H1 (cell line): ENCODE measurements around the gene HOGA1. TPM values are rescaled to one million over a fixed set of nuclear protein-coding genes. Genes with fewer than 3 reads are reported as not detected.

Experiments
- CTCF ChIA-PET: fragments of 300-600 bp; sonication (Branson Sonifier 250); formaldehyde crosslinking; loops from one replicate; lab custom pipeline; 2021; ENCODE audit not compliant: partially characterized antibody; lab: Charles Lee
- POLR2A ChIA-PET: fragments of 300-600 bp; sonication (Branson Sonifier 250); formaldehyde crosslinking; loops from one replicate; lab custom pipeline; 2021; ENCODE audit warnings: inconsistent platforms; ENCODE audit not compliant: partially characterized antibody; lab: Charles Lee
- DNase-seq, 2 experiments: peaks; one replicate each; pipeline versions ENCODE4 v3.0.0 to v3.0.0-alpha.2; 2010 to 2022; ENCODE audit warnings: low spot score in 2 of 2, low read depth in 1 of 2, mixed read lengths in 1 of 2
- FAIRE-seq: peaks from 2 replicates; lab custom pipeline; 2011; peaks lifted over from hg19 to GRCh38; lab: Jason Lieb, UNC
- H2AFZ ChIP-seq: 2 replicates; pipeline ENCODE4 v1.8.1; 2012; ENCODE audit warnings: low read length, inconsistent platforms
- H2AK5ac ChIP-seq: 2 replicates; pipeline ENCODE4 v1.6.1; 2013; ENCODE audit warnings: low read depth, low read length
- H2BK120ac ChIP-seq: replicated peaks from 2 replicates; pipeline ENCODE3; 2013; ENCODE audit warnings: low read depth, low read length, inconsistent platforms
- H2BK12ac ChIP-seq: 2 replicates; pipeline ENCODE4 v1.6.1; 2013; ENCODE audit warnings: low read depth, low read length
- H2BK15ac ChIP-seq: 2 replicates; pipeline ENCODE4 v1.6.1; 2013; ENCODE audit warnings: low read length
- H2BK20ac ChIP-seq: 2 replicates; pipeline ENCODE4 v1.6.1; 2013; ENCODE audit warnings: low read length
- H2BK5ac ChIP-seq: 2 replicates; pipeline ENCODE4 v1.6.1; 2013; ENCODE audit warnings: low read depth, low read length
- H3K14ac ChIP-seq: 2 replicates; pipeline ENCODE4 v1.6.1; 2013; ENCODE audit warnings: inconsistent platforms; ENCODE audit not compliant: insufficient read length
- H3K18ac ChIP-seq: 2 replicates; pipeline ENCODE4 v1.6.1; 2013; ENCODE audit warnings: low read length; ENCODE audit errors: extremely low read depth
- H3K23ac ChIP-seq: 2 replicates; pipeline ENCODE4 v1.6.1; 2013; ENCODE audit warnings: inconsistent platforms; ENCODE audit not compliant: insufficient read length
- H3K23me2 ChIP-seq: 2 replicates; pipeline ENCODE4 v1.6.1; 2013; ENCODE audit warnings: low read depth, low read length
- H3K27ac ChIP-seq: 2 replicates; pipeline ENCODE4 v1.6.1; 2011; ENCODE audit warnings: low read depth, low read length, inconsistent platforms
- H3K27me3 ChIP-seq, 4 experiments: replicated peaks in 1 of 4; 1 replicate in 1 of 4; 2 replicates in 3 of 4; pipeline versions ENCODE4 v1.6.1 to v1.8.1; 2011 to 2013; ENCODE audit warnings: low read length in 3 of 4, mild to moderate bottlenecking in 3 of 4, inconsistent platforms in 2 of 4, mixed read lengths in 2 of 4, moderate library complexity in 1 of 4; ENCODE audit not compliant: control insufficient read depth in 3 of 4, insufficient read depth in 3 of 4; ENCODE audit errors: extremely low read depth in 1 of 4
- H3K36me3 ChIP-seq, 4 experiments: 2 replicates each; pipeline versions ENCODE4 v1.6.1 to v1.8.1; 2011 to 2013; ENCODE audit warnings: mild to moderate bottlenecking in 4 of 4, low read length in 3 of 4, moderate library complexity in 2 of 4, control low read depth in 1 of 4, inconsistent platforms in 1 of 4; ENCODE audit not compliant: insufficient read depth in 4 of 4, control insufficient read depth in 2 of 4
- H3K4ac ChIP-seq: replicated peaks from 2 replicates; pipeline ENCODE3; 2013; ENCODE audit warnings: low read length, low read depth, mixed read lengths, inconsistent platforms; ENCODE audit not compliant: insufficient read length
- H3K4me1 ChIP-seq, 4 experiments: replicated peaks in 1 of 4; 1 replicate in 1 of 4; 2 replicates in 3 of 4; pipeline versions ENCODE4 v1.6.1 to v1.8.1; 2011 to 2013; ENCODE audit warnings: low read length in 3 of 4, inconsistent platforms in 2 of 4, mixed read lengths in 1 of 4; ENCODE audit not compliant: insufficient read depth in 4 of 4, control insufficient read depth in 3 of 4
- H3K4me2 ChIP-seq, 2 experiments: 2 replicates each; pipeline versions ENCODE4 v1.6.1 to v1.8.1; 2011 to 2013; ENCODE audit warnings: low read depth in 2 of 2, low read length in 2 of 2, control low read depth in 1 of 2, inconsistent platforms in 1 of 2, mild to moderate bottlenecking in 1 of 2; ENCODE audit not compliant: insufficient read depth in 1 of 2
- H3K4me3 ChIP-seq, 4 experiments: fragments of 200-600, 300-600 bp in 1 of 4; sonication (generic), shearing (Covaris generic), sonication (Bioruptor Twin) in 1 of 4; 2 replicates each; pipeline versions ENCODE4 v1.5.1 to v1.8.1; 2011 to 2016; ENCODE audit warnings: low read length in 4 of 4, low read depth in 3 of 4, control low read depth in 2 of 4, inconsistent platforms in 2 of 4, mild to moderate bottlenecking in 2 of 4, mixed read lengths in 1 of 4, moderate library complexity in 1 of 4; ENCODE audit not compliant: insufficient read depth in 2 of 4; ENCODE audit errors: extremely low read depth in 1 of 4
- H3K56ac ChIP-seq: replicated peaks from 2 replicates; pipeline ENCODE3; 2013; ENCODE audit warnings: low read depth, mild to moderate bottlenecking, mixed read lengths, low read length, inconsistent platforms; ENCODE audit not compliant: insufficient read length
- H3K79me1 ChIP-seq: 2 replicates; pipeline ENCODE4 v1.6.1; 2013; ENCODE audit warnings: low read depth, low read length, control low read depth
- H3K79me2 ChIP-seq, 2 experiments: 2 replicates each; pipeline versions ENCODE4 v1.6.1 to v1.8.1; 2012 to 2013; ENCODE audit warnings: low read length in 2 of 2, mild to moderate bottlenecking in 2 of 2, inconsistent platforms in 1 of 2; ENCODE audit not compliant: insufficient read depth in 2 of 2, control insufficient read depth in 1 of 2
- H3K9ac ChIP-seq, 4 experiments: replicated peaks in 1 of 4; 1 replicate in 1 of 4; 2 replicates in 3 of 4; pipeline versions ENCODE4 v1.6.1 to v1.8.1; 2011 to 2013; ENCODE audit warnings: low read depth in 3 of 4, low read length in 3 of 4, control low read depth in 2 of 4, mild to moderate bottlenecking in 2 of 4, moderate library complexity in 2 of 4, inconsistent platforms in 1 of 4; ENCODE audit errors: extremely low read depth in 1 of 4
- H3K9me3 ChIP-seq, 2 experiments: 2 replicates each; pipeline versions ENCODE4 v1.6.1 to v1.8.1; 2012 to 2013; ENCODE audit warnings: mild to moderate bottlenecking in 2 of 2, moderate library complexity in 2 of 2, control low read depth in 1 of 2, inconsistent platforms in 1 of 2, low read depth in 1 of 2, low read length in 1 of 2, mixed read lengths in 1 of 2; ENCODE audit not compliant: insufficient read depth in 2 of 2
- H4K20me1 ChIP-seq, 2 experiments: replicated peaks in 1 of 2; 2 replicates each; pipeline versions ENCODE3 to v1.8.1; 2011 to 2013; ENCODE audit warnings: inconsistent platforms in 2 of 2, low read length in 2 of 2, mild to moderate bottlenecking in 1 of 2; ENCODE audit not compliant: insufficient read depth in 2 of 2, control insufficient read depth in 1 of 2
- H4K5ac ChIP-seq: 2 replicates; pipeline ENCODE4 v1.6.1; 2013; ENCODE audit warnings: low read length, low read depth, mixed read lengths, inconsistent platforms; ENCODE audit not compliant: insufficient read length
- H4K8ac ChIP-seq: 2 replicates; pipeline ENCODE4 v1.8.0; 2013; ENCODE audit warnings: mild to moderate bottlenecking, moderate library complexity, low read length, inconsistent platforms; ENCODE audit not compliant: insufficient read depth; ENCODE audit errors: extremely low read depth
- H4K91ac ChIP-seq: replicated peaks from 2 replicates; pipeline ENCODE3; 2013; ENCODE audit warnings: low read length, mixed read lengths, inconsistent platforms; ENCODE audit not compliant: insufficient read length
- CREB1 ChIP-seq: IDR thresholded peaks from 2 replicates; pipeline ENCODE4 v1.6.1; 2012; ENCODE audit warnings: inconsistent platforms
- EGR1 ChIP-seq: IDR thresholded peaks from 2 replicates; pipeline ENCODE4 v1.6.1; 2011; ENCODE audit warnings: low read depth, low read length, borderline replicate concordance
- JUN ChIP-seq: IDR thresholded peaks from 2 replicates; pipeline ENCODE4 v1.6.1; 2011; ENCODE audit warnings: low read depth, mild to moderate bottlenecking, improper control_type of control experiment, low read length
- KDM4A ChIP-seq: IDR thresholded peaks from one replicate; pipeline ENCODE4 v1.7.1; 2012; ENCODE audit warnings: low read depth, mild to moderate bottlenecking, moderate library complexity, low read length, inconsistent platforms; ENCODE audit not compliant: severe bottlenecking
- PHF8 ChIP-seq: fragments of 200-600 bp; sonication (generic); conservative IDR thresholded peaks from 2 replicates; pipeline ENCODE4 v1.7.1; 2012; ENCODE audit warnings: low read depth, mild to moderate bottlenecking, inconsistent platforms, low read length, moderate library complexity
- TAF1 ChIP-seq: IDR thresholded peaks from 2 replicates; pipeline ENCODE4 v1.6.1; 2011; ENCODE audit warnings: mild to moderate bottlenecking, low read depth, low read length
- WGBS, 2 experiments: shearing (Covaris generic) in 1 of 2; methylation state at CpG; one replicate each; pipeline versions ENCODE4 v1.1.6 to v1.1.7; 2013 to 2015; ENCODE audit warnings: low lambda C conversion rate in 2 of 2, mixed read lengths in 2 of 2, inconsistent platforms in 1 of 2, low coverage in 1 of 2, missing lambda C conversion rate in 1 of 2; ENCODE audit not compliant: insufficient replicate concordance in 2 of 2, insufficient coverage in 1 of 2, insufficient read length in 1 of 2; ENCODE audit errors: extremely low coverage in 1 of 2, missing lambda C conversion rate in 1 of 2; 5-methylcytosine and 5-hydroxymethylcytosine counted together
- polyA plus RNA-seq, 7 experiments: library from polyadenylated mRNA; depleted of rRNA in 3 of 7; stranded (reverse) in 5 of 7; unstranded in 2 of 7; fragments of >200 nt in 5 of 7; fragments of 200-250 nt in 2 of 7; gene quantifications; 1 replicate in 5 of 7; 2 replicates in 1 of 7; 4 replicates in 1 of 7; pipeline versions ENCODE4 v1.2.1 to v1.2.3, GENCODE V29; 2011 to 2013; ENCODE audit warnings: missing spikeins in 2 of 7, mixed read lengths in 2 of 7
- total RNA-seq: library from RNA; stranded (reverse); fragmentation: NEBNext Ultra II Directional; extraction: Animal tissue kit (Norgen Biotek cat#: 25700); gene quantifications from 2 replicates; pipeline ENCODE4 v1.2.1, GENCODE V29; 2021

The HOGA1 gene
- total and polyA plus RNA-seq, 2 of the 8 experiments (the other 6 are each of a cell fraction or from before 2014, with no cell fraction given), result 0.28 to 1.00 TPM

DNA sequence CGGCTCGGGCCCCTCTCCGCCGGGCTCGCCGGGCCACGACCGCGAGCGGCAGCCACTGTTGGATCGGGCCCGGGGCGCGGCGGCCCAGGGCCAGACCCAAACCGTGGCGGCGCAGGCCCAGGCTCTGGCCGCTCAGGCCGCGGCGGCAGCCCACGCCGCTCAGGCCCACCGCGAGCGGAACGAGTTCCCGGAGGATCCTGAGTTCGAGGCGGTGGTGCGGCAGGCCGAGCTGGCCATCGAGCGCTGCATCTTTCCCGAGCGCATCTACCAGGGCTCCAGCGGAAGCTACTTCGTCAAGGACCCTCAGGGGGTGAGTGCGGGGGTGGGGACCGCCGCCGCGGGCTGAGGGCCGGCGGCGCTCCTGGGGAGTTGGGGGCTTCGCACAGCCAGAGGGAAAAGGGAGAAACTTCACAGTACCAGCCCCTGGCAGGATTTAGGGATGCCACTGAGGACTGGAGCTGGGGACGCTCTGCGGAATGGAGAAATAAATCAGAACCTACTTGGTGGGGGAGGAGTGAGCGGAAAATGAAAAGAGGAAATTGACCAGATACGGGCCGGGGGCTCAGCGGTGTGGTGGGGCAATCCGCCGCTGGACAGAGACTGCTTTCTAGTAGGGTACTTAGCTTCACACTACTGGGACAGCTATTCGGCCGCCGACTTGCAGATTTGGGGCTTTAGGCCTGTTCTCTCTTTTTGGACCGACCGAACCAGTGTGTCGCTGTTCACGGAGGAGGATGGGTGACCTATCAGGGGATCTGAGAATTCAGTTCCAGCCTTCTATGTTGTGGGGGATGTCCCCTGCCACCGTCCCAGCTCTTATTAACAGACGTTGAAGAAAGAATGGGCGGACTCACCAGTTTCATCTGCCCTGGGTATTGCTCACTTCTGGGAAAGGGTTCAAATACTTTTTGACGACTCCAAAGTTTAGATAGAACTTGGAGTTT is 57.0 kb downstream of the HOGA1 start:
- Histone ChIP-seq H4K91ac (no peak overlapping the region), H3K4me2 (peak overlapping the region; percentile 92 to 96), H3K79me1 (peaks cover 8% of the 10 kb centered on the region), H3K4me3 (peak overlapping the region; percentile 61 to 90 (median 71)), H2BK15ac (no peak overlapping the region), H2BK5ac (no peak overlapping the region; the same call in 1 of the 2 replicates), H3K23me2 (peaks cover 5% of the 10 kb centered on the region), H3K9me3 (no peaks in the 10 kb centered on the region), H3K56ac (no peak overlapping the region), H2AFZ (no peak overlapping the region), H3K9ac (peak overlapping the region; percentile 81 to 87 (median 84)), H2BK120ac (no peak overlapping the region), H2AK5ac (no peak overlapping the region), H3K36me3 (peaks cover 0 to 10% (median 8%) of the 10 kb centered on the region in 4 experiments; a peak in 6 of 8 replicates), H3K4me1 (peaks cover 0 to 9% (median 3%) of the 10 kb centered on the region in 4 experiments; a peak in 4 of 7 replicates), H2BK20ac (no peak overlapping the region), H3K27me3 (no peaks in the 10 kb centered on the region), H3K18ac (no peak overlapping the region; the same call in none of the 2 replicates), H3K23ac (no peak overlapping the region), H3K27ac (peak overlapping the region; percentile 86; the same call in 1 of the 2 replicates), H2BK12ac (no peak overlapping the region), H3K4ac (no peak overlapping the region), H4K5ac (no peak overlapping the region), H4K20me1 (peaks cover 0 to 10% of the 10 kb centered on the region in 2 experiments), H3K79me2 (peaks cover 0 to 39% of the 10 kb centered on the region in 2 experiments; a peak in 2 of 4 replicates), H4K8ac (peak overlapping the region; percentile 94; the same call in 1 of the 2 replicates), H3K14ac (no peak overlapping the region)
- DNase-seq, result peak in 1 of 2 experiments; percentile 69
- POLR2A ChIA-PET, result interaction anchor here (0.7 to 1.7 kb wide), 4 partner anchors 11 to 84 kb away, joined by 3 to 8 read pairs (median 4); partner anchors contain the start of gene AVPI1
- CTCF ChIA-PET, result interaction anchor here (1.0 to 1.3 kb wide), 4 partner anchors 10 to 1982 kb away, joined by 3 to 6 read pairs (median 3); no protein-coding TSS in a partner anchor
- peak; percentile 87 for TF ChIP-seq KDM4A
- peak; percentile 87 for TF ChIP-seq EGR1
- no peak for TF ChIP-seq JUN
- TF ChIP-seq TAF1, result peak; percentile 8; the same call in 1 of the 2 replicates
- TF ChIP-seq PHF8, result peak; percentile 60
- no peak for TF ChIP-seq CREB1
- no peak for FAIRE-seq
- WGBS, 2 experiments, result 4% methylated on average over 25 of the region's 67 CpGs; no CpG with 5 or more reads in 1 of the 2 experiments
